K562 (cell line): ENCODE measurements around the gene MCEE. TPM values are rescaled to one million over a fixed set of nuclear protein-coding genes. Genes with fewer than 3 reads are reported as not detected.

Source experiments
- EP300 ChIP-seq: IDR thresholded peaks from 2 replicates; pipeline ENCODE4 v1.6.1; 2012; ENCODE audit warnings: low read length, improper control_type of control experiment
- ETV5 ChIP-seq: sonication (generic); formaldehyde crosslinking; IDR thresholded peaks from 2 replicates; pipeline ENCODE4 v1.4.0; 2020; ENCODE audit warnings: low read depth, mild to moderate bottlenecking, missing genetic modification reagents
- RBFOX2 ChIP-seq: fragments of 200-400 bp; formaldehyde crosslinking; IDR thresholded peaks from 2 replicates; pipeline ENCODE4 v1.6.1; 2017; ENCODE audit warnings: low read depth, mild to moderate bottlenecking, low read length, moderate library complexity
- REST ChIP-seq, 2 experiments: fragments of 450-650 bp; formaldehyde crosslinking in 1 of 2; IDR thresholded peaks; 2 replicates each; pipeline versions ENCODE4 v1.4.0 to v1.6.1; 2014 to 2020; ENCODE audit warnings: mild to moderate bottlenecking in 2 of 2, borderline replicate concordance in 1 of 2, low read depth in 1 of 2
- TAF9B ChIP-seq: fragments of 450-650 bp; IDR thresholded peaks from 2 replicates; pipeline ENCODE4 v1.6.1; 2018; ENCODE audit warnings: mild to moderate bottlenecking; ENCODE audit not compliant: partially characterized antibody
- TEAD1 ChIP-seq, 2 experiments: fragments of 450-650 bp in 1 of 2; sonication (generic) in 1 of 2; formaldehyde crosslinking; IDR thresholded peaks; 2 replicates each; pipeline versions ENCODE4 v1.4.0 to v1.8.0; 2020 to 2022; ENCODE audit warnings: mild to moderate bottlenecking in 2 of 2, missing genetic modification reagents in 1 of 2
- ZBTB11 ChIP-seq, 3 experiments: fragments of 200-800 bp in 1 of 3; fragments of 250-450 bp in 1 of 3; fragments of 450-650 bp in 1 of 3; sonication (Bioruptor Pico) in 1 of 3; sonication (Bioruptor generic) in 1 of 3; formaldehyde crosslinking in 1 of 3; IDR thresholded peaks; 2 replicates each; pipeline versions ENCODE4 v1.6.1 to v1.8.0; 2016 to 2022; ENCODE audit warnings: mild to moderate bottlenecking in 2 of 3, missing genetic modification characterization in 2 of 3, missing compliant biosample characterization in 1 of 3, moderate library complexity in 1 of 3
- polyA plus RNA-seq, 8 experiments: library from polyadenylated mRNA; depleted of rRNA in 4 of 8; stranded (reverse) in 5 of 8; unstranded in 3 of 8; fragments of >200 nt; fragmentation: Nextera tagmentation in 2 of 8; fragmentation: Illumina TruSeq in 1 of 8; extraction: Ambion mirVana in 2 of 8; extraction: Trizol in 1 of 8; gene quantifications; 2 replicates each; pipeline versions ENCODE4 v1.2.1 to v1.2.3, GENCODE V29; 2011 to 2014; ENCODE audit warnings: inconsistent platforms in 1 of 8, missing spikeins in 1 of 8
- total RNA-seq, 7 experiments: library from RNA; depleted of rRNA in 6 of 7; stranded (reverse); fragments of >200 nt in 6 of 7; fragmentation: Illumina TruSeq in 2 of 7; extraction: Trizol in 2 of 7; gene quantifications; 2 replicates each; pipeline versions ENCODE4 v1.2.1 to v1.2.3, GENCODE V29; 2011 to 2021; ENCODE audit warnings: low replicate concordance in 1 of 7
- TF ChIP-seq, protein P1 (sequence below): fragments of 250-450 bp; sonication (Bioruptor Pico); IDR thresholded peaks from 2 replicates; pipeline ENCODE4 v1.4.0; 2020; ENCODE audit warnings: mild to moderate bottlenecking
- TF ChIP-seq, protein P2 (sequence below), 2 experiments: fragments of 450-650 bp in 1 of 2; sonication (generic) in 1 of 2; formaldehyde crosslinking in 1 of 2; IDR thresholded peaks in 1 of 2; conservative IDR thresholded peaks in 1 of 2; 2 replicates each; pipeline versions ENCODE4 v1.6.1 to v1.8.1; 2016 to 2023; ENCODE audit warnings: mild to moderate bottlenecking in 2 of 2, moderate library complexity in 2 of 2, inconsistent platforms in 1 of 2, missing genetic modification reagents in 1 of 2

The MCEE gene
- total and polyA plus RNA-seq, 9 of the 15 experiments (the other 6 are each of a cell fraction or from before 2014, with no cell fraction given) = 15.6 to 49.1 (median 24.5) TPM

- TF ChIP-seq ZBTB11 (CRISPR knock-in tag; IDR thresholded peaks at IDR 0.05) (peak; percentile 97 to 100 (median 99)), TAF9B (peak; percentile 94), TEAD1 (CRISPR knock-in tag; IDR thresholded peaks at IDR 0.05) (peak in 1 of 2 experiments; percentile 62; a peak in 1 of 4 replicates), RBFOX2 (peak; percentile 97), REST (IDR thresholded peaks at IDR 0.05; ENCODE audit: borderline replicate concordance) (peak; percentile 88; the same call in 1 of the 2 replicates), REST (CRISPR knock-in tag; IDR thresholded peaks at IDR 0.05; ENCODE audit: low read depth) (0 out of 2 replicates have a peak, but pooled peaks have one; percentile 31), EP300 (peak; percentile 28; the same call in 1 of the 2 replicates), ETV5 (CRISPR knock-in tag) (0 out of 2 replicates have a peak, but pooled peaks have one; percentile 54)
- TF ChIP-seq, protein P1, sequence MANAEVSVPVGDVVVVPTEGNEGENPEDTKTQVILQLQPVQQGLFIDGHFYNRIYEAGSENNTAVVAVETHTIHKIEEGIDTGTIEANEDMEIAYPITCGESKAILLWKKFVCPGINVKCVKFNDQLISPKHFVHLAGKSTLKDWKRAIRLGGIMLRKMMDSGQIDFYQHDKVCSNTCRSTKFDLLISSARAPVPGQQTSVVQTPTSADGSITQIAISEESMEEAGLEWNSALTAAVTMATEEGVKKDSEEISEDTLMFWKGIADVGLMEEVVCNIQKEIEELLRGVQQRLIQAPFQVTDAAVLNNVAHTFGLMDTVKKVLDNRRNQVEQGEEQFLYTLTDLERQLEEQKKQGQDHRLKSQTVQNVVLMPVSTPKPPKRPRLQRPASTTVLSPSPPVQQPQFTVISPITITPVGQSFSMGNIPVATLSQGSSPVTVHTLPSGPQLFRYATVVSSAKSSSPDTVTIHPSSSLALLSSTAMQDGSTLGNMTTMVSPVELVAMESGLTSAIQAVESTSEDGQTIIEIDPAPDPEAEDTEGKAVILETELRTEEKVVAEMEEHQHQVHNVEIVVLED = peak; percentile 38; the same call in 1 of the 2 replicates
- TF ChIP-seq, protein P2, sequence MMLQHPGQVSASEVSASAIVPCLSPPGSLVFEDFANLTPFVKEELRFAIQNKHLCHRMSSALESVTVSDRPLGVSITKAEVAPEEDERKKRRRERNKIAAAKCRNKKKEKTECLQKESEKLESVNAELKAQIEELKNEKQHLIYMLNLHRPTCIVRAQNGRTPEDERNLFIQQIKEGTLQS (IDR thresholded peaks at IDR 0.05) = no peak
- TF ChIP-seq, protein P2 (CRISPR knock-in tag; conservative IDR thresholded peaks at IDR 0.05) = peak; percentile 87
Measured at GRCh38 chr2:71130152-71130904, at the start of gene MCEE, which contains the start of gene MPHOSPH10 (continued).
